Measurements from ENCODE around the gene ARHGAP40. TPM values are rescaled to one million over a fixed set of nuclear protein-coding genes. Genes with fewer than 3 reads are reported as not detected.

Gene ARHGAP40
- total RNA-seq, 1 experiment from 2014 or later: 0.14 TPM

GRCh38 chr20:38635721-38636288 lies 34.2 kb downstream of the ARHGAP40 start:
- Histone ChIP-seq H3K27me3 (replicated peaks; ENCODE audit: control insufficient read depth, insufficient read depth, low read length) (no peaks in the 10 kb centered on the region; the same call in 1 of the 2 replicates), H3K4me1 (no peaks in the 10 kb centered on the region), H3K36me3 (ENCODE audit: control insufficient read depth, insufficient read depth, low read length) (no peaks in the 10 kb centered on the region), H3K4me3 (ENCODE audit: low read depth, low read length) (no peak overlapping the region), H3K9me3 (no peaks in the 10 kb centered on the region)
- no peaks in the 10 kb centered on the region for H3K4me1 Mint-ChIP-seq (ENCODE audit: low read depth, unreplicated experiment)
- H3K36me3 Mint-ChIP-seq (ENCODE audit: insufficient read depth, unreplicated experiment): no peaks in the 10 kb centered on the region
- no peak for DNase-seq
- no TSS peak for BruUV-seq (replicated peaks)
- H3K27me3 Mint-ChIP-seq (ENCODE audit: insufficient read depth, unreplicated experiment): peaks cover 28% of the 10 kb centered on the region
- no peak overlapping the region for H3K27ac Mint-ChIP-seq (ENCODE audit: unreplicated experiment)
- no peaks in the 10 kb centered on the region for H3K9me3 Mint-ChIP-seq (ENCODE audit: unreplicated experiment)
- intact Hi-C loops (cut with micrococcal nuclease; ENCODE audit: unreplicated experiment): no loop called here
- TF ChIP-seq CTCF (IDR thresholded peaks at IDR 0.05; ENCODE audit: insufficient read depth in 1 of 2, low read depth in 1 of 2, low read length in 1 of 2, severe bottlenecking in 1 of 2, unreplicated experiment in 1 of 2): no peak
- ChIA-PET POLR2A (no interaction called here), CTCF (interaction anchor here (1.3 kb wide), 1 partner anchor 13 kb away, joined by 5 read pairs; no protein-coding TSS in a partner anchor)
- H3K4me3 Mint-ChIP-seq (ENCODE audit: unreplicated experiment): no peak overlapping the region

- CTCF ChIA-PET: interaction anchor here (0.8 kb wide), 1 partner anchor 185 kb away, joined by 3 read pairs; no protein-coding TSS in a partner anchor
- intact Hi-C loops (cut with micrococcal nuclease; ENCODE audit: unreplicated experiment): no loop called here
- no peak overlapping the region for H3K4me3 Mint-ChIP-seq (ENCODE audit: unreplicated experiment)
- H3K36me3 Mint-ChIP-seq (ENCODE audit: insufficient read depth, unreplicated experiment): no peaks in the 10 kb centered on the region
- H3K27me3 Mint-ChIP-seq (ENCODE audit: insufficient read depth, unreplicated experiment): peaks cover 38% of the 10 kb centered on the region
- no TSS peak for BruUV-seq (replicated peaks)
- Histone ChIP-seq H3K27me3 (replicated peaks; ENCODE audit: control insufficient read depth, insufficient read depth, low read length) (no peaks in the 10 kb centered on the region; the same call in 1 of the 2 replicates), H3K36me3 (ENCODE audit: control insufficient read depth, insufficient read depth, low read length) (no peaks in the 10 kb centered on the region), H3K4me1 (no peaks in the 10 kb centered on the region), H3K4me3 (ENCODE audit: low read depth, low read length) (no peak overlapping the region), H3K9me3 (no peaks in the 10 kb centered on the region)
- no peak for DNase-seq
- H3K9me3 Mint-ChIP-seq (ENCODE audit: unreplicated experiment): no peaks in the 10 kb centered on the region
- no peak overlapping the region for H3K27ac Mint-ChIP-seq (ENCODE audit: unreplicated experiment)
- POLR2A ChIA-PET: interaction anchor here (1.0 kb wide), 1 partner anchor 107 kb away, joined by 3 read pairs; the partner anchor contains the start of gene ACTR5
- H3K4me1 Mint-ChIP-seq (ENCODE audit: low read depth, unreplicated experiment): no peaks in the 10 kb centered on the region
- no peak for TF ChIP-seq CTCF (IDR thresholded peaks at IDR 0.05; ENCODE audit: insufficient read depth in 1 of 2, low read depth in 1 of 2, low read length in 1 of 2, severe bottlenecking in 1 of 2, unreplicated experiment in 1 of 2)
Observed at GRCh38 chr20:38640521-38640920, 38.9 kb downstream of the ARHGAP40 start.

- H3K4me3 Mint-ChIP-seq (ENCODE audit: unreplicated experiment): no peak overlapping the region
- intact Hi-C loops (cut with micrococcal nuclease; ENCODE audit: unreplicated experiment): no loop called here
- H3K27ac Mint-ChIP-seq (ENCODE audit: unreplicated experiment): no peak overlapping the region
- ChIA-PET CTCF (interaction anchor here (0.6 to 1.8 kb wide), 9 partner anchors 9 to 372 kb away, joined by 3 to 9 read pairs (median 4); partner anchors contain the start of gene ACTR5), POLR2A (no interaction called here)
- TF ChIP-seq CTCF (IDR thresholded peaks at IDR 0.05; ENCODE audit: insufficient read depth in 1 of 2, low read depth in 1 of 2, low read length in 1 of 2, severe bottlenecking in 1 of 2, unreplicated experiment in 1 of 2): no peak
- 0 out of 2 replicates have a peak, but pooled peaks cover 8% of the 10 kb centered on the region for H3K4me1 ChIP-seq
- no peaks in the 10 kb centered on the region for H3K9me3 ChIP-seq
- H3K36me3 Mint-ChIP-seq (ENCODE audit: insufficient read depth, unreplicated experiment): no peaks in the 10 kb centered on the region
- no peaks in the 10 kb centered on the region for H3K9me3 Mint-ChIP-seq (ENCODE audit: unreplicated experiment)
- H3K27me3 ChIP-seq (replicated peaks; ENCODE audit: control insufficient read depth, insufficient read depth, low read length): no peaks in the 10 kb centered on the region; the same call in 1 of the 2 replicates
- no peaks in the 10 kb centered on the region for H3K36me3 ChIP-seq (ENCODE audit: control insufficient read depth, insufficient read depth, low read length)
- BruUV-seq (replicated peaks): no TSS peak
- H3K4me1 Mint-ChIP-seq (ENCODE audit: low read depth, unreplicated experiment): no peaks in the 10 kb centered on the region
- DNase-seq: no peak
- peaks cover 38% of the 10 kb centered on the region for H3K27me3 Mint-ChIP-seq (ENCODE audit: insufficient read depth, unreplicated experiment)
- no peak overlapping the region for H3K4me3 ChIP-seq (ENCODE audit: low read depth, low read length)
Observed at GRCh38 chr20:38642498-38642897, 40.9 kb downstream of the ARHGAP40 start.
